H1 (cell line): ENCODE data around the gene URGCP. TPM values are rescaled to one million over a fixed set of nuclear protein-coding genes. Genes with fewer than 3 reads are reported as not detected.

ENCODE experiments used
- CHD1 ChIP-seq: IDR thresholded peaks from 2 replicates; pipeline ENCODE4 v1.6.1; 2012; ENCODE audit warnings: low read depth, low read length, improper control_type of control experiment
- CREB1 ChIP-seq: IDR thresholded peaks from 2 replicates; pipeline ENCODE4 v1.6.1; 2012; ENCODE audit warnings: inconsistent platforms
- SIRT6 ChIP-seq: IDR thresholded peaks from one replicate; pipeline ENCODE4 v1.7.1; 2012; ENCODE audit warnings: low read length, inconsistent platforms
- TBP ChIP-seq: IDR thresholded peaks from 2 replicates; pipeline ENCODE4 v1.6.1; 2011; ENCODE audit warnings: low read depth, low read length, improper control_type of control experiment
- TCF12 ChIP-seq: IDR thresholded peaks from 2 replicates; pipeline ENCODE4 v1.6.1; 2011; ENCODE audit warnings: low read depth, mild to moderate bottlenecking, low read length
- polyA plus RNA-seq, 7 experiments: library from polyadenylated mRNA; depleted of rRNA in 3 of 7; stranded (reverse) in 5 of 7; unstranded in 2 of 7; fragments of >200 nt in 5 of 7; fragments of 200-250 nt in 2 of 7; gene quantifications; 1 replicate in 5 of 7; 2 replicates in 1 of 7; 4 replicates in 1 of 7; pipeline versions ENCODE4 v1.2.1 to v1.2.3, GENCODE V29; 2011 to 2013; ENCODE audit warnings: missing spikeins in 2 of 7, mixed read lengths in 2 of 7
- total RNA-seq: library from RNA; stranded (reverse); fragmentation: NEBNext Ultra II Directional; extraction: Animal tissue kit (Norgen Biotek cat#: 25700); gene quantifications from 2 replicates; pipeline ENCODE4 v1.2.1, GENCODE V29; 2021
- TF ChIP-seq, protein P1 (sequence below): IDR thresholded peaks from 2 replicates; pipeline ENCODE4 v1.6.1; 2011; ENCODE audit warnings: low read depth, mild to moderate bottlenecking, low read length; ENCODE audit not compliant: insufficient read depth
- TF ChIP-seq, protein P2 (sequence below): fragments of 300-600 bp; sonication (generic); IDR thresholded peaks from 2 replicates; pipeline ENCODE4 v1.7.1; 2012; ENCODE audit warnings: low read length, moderate library complexity, mild to moderate bottlenecking, inconsistent platforms; ENCODE audit not compliant: insufficient replicate concordance

Gene URGCP
- total and polyA plus RNA-seq, 2 of the 8 experiments (the other 6 are each of a cell fraction or from before 2014, with no cell fraction given), result 9.0 to 18.7 TPM

DNA sequence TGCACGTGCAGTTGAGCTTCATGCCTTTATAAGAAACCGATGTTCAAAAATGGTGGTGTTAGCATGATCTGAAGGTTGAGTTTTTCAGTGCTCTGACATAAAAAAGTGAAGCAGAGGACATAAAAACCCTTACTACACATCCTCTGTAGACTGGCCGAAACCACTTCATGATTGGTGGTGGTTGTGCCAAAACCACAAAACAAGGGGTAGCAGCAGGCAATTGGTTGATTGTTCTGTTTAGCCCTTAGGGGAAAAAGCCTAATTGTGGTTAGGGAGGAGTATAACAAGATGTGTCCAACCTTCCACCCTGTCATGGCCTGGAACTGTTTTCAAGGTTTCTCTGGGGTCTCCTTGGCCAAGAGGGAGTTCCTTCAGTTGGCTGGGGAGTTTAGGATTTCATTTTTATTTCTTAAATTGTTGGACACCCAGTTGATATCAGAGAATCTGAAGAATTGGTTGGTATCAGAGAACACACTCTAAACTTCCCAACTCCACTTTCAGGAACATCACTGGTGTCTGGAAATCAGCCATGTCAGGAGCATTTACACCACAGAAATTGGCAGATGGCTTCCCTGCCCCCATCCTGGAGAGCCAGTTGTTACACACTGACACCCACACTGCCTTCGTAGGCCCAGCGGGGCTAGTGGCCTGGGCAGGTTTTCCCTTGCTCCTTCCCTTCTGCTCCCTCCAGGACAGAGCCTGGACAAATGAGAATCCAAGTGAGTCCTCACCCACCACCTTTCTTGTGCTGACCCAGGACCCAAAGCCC, 55.9 kb downstream of the URGCP start (continued):
- TF ChIP-seq TCF12 (no peak), TBP (no peak), CREB1 (no peak), CHD1 (no peak), SIRT6 (no peak)
- TF ChIP-seq, protein P1, sequence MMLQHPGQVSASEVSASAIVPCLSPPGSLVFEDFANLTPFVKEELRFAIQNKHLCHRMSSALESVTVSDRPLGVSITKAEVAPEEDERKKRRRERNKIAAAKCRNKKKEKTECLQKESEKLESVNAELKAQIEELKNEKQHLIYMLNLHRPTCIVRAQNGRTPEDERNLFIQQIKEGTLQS, result no peak
- TF ChIP-seq, protein P2, sequence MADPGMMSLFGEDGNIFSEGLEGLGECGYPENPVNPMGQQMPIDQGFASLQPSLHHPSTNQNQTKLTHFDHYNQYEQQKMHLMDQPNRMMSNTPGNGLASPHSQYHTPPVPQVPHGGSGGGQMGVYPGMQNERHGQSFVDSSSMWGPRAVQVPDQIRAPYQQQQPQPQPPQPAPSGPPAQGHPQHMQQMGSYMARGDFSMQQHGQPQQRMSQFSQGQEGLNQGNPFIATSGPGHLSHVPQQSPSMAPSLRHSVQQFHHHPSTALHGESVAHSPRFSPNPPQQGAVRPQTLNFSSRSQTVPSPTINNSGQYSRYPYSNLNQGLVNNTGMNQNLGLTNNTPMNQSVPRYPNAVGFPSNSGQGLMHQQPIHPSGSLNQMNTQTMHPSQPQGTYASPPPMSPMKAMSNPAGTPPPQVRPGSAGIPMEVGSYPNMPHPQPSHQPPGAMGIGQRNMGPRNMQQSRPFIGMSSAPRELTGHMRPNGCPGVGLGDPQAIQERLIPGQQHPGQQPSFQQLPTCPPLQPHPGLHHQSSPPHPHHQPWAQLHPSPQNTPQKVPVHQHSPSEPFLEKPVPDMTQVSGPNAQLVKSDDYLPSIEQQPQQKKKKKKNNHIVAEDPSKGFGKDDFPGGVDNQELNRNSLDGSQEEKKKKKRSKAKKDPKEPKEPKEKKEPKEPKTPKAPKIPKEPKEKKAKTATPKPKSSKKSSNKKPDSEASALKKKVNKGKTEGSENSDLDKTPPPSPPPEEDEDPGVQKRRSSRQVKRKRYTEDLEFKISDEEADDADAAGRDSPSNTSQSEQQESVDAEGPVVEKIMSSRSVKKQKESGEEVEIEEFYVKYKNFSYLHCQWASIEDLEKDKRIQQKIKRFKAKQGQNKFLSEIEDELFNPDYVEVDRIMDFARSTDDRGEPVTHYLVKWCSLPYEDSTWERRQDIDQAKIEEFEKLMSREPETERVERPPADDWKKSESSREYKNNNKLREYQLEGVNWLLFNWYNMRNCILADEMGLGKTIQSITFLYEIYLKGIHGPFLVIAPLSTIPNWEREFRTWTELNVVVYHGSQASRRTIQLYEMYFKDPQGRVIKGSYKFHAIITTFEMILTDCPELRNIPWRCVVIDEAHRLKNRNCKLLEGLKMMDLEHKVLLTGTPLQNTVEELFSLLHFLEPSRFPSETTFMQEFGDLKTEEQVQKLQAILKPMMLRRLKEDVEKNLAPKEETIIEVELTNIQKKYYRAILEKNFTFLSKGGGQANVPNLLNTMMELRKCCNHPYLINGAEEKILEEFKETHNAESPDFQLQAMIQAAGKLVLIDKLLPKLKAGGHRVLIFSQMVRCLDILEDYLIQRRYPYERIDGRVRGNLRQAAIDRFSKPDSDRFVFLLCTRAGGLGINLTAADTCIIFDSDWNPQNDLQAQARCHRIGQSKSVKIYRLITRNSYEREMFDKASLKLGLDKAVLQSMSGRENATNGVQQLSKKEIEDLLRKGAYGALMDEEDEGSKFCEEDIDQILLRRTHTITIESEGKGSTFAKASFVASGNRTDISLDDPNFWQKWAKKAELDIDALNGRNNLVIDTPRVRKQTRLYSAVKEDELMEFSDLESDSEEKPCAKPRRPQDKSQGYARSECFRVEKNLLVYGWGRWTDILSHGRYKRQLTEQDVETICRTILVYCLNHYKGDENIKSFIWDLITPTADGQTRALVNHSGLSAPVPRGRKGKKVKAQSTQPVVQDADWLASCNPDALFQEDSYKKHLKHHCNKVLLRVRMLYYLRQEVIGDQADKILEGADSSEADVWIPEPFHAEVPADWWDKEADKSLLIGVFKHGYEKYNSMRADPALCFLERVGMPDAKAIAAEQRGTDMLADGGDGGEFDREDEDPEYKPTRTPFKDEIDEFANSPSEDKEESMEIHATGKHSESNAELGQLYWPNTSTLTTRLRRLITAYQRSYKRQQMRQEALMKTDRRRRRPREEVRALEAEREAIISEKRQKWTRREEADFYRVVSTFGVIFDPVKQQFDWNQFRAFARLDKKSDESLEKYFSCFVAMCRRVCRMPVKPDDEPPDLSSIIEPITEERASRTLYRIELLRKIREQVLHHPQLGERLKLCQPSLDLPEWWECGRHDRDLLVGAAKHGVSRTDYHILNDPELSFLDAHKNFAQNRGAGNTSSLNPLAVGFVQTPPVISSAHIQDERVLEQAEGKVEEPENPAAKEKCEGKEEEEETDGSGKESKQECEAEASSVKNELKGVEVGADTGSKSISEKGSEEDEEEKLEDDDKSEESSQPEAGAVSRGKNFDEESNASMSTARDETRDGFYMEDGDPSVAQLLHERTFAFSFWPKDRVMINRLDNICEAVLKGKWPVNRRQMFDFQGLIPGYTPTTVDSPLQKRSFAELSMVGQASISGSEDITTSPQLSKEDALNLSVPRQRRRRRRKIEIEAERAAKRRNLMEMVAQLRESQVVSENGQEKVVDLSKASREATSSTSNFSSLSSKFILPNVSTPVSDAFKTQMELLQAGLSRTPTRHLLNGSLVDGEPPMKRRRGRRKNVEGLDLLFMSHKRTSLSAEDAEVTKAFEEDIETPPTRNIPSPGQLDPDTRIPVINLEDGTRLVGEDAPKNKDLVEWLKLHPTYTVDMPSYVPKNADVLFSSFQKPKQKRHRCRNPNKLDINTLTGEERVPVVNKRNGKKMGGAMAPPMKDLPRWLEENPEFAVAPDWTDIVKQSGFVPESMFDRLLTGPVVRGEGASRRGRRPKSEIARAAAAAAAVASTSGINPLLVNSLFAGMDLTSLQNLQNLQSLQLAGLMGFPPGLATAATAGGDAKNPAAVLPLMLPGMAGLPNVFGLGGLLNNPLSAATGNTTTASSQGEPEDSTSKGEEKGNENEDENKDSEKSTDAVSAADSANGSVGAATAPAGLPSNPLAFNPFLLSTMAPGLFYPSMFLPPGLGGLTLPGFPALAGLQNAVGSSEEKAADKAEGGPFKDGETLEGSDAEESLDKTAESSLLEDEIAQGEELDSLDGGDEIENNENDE, result no peak
